ENCODE results near the gene HOXC5. TPM values are rescaled to one million over a fixed set of nuclear protein-coding genes. Genes with fewer than 3 reads are reported as not detected.

The HOXC5 gene
- total and polyA plus RNA-seq, 2 donors (not counting 1 experiment from before 2014, with no cell fraction given) = not detected

DNA sequence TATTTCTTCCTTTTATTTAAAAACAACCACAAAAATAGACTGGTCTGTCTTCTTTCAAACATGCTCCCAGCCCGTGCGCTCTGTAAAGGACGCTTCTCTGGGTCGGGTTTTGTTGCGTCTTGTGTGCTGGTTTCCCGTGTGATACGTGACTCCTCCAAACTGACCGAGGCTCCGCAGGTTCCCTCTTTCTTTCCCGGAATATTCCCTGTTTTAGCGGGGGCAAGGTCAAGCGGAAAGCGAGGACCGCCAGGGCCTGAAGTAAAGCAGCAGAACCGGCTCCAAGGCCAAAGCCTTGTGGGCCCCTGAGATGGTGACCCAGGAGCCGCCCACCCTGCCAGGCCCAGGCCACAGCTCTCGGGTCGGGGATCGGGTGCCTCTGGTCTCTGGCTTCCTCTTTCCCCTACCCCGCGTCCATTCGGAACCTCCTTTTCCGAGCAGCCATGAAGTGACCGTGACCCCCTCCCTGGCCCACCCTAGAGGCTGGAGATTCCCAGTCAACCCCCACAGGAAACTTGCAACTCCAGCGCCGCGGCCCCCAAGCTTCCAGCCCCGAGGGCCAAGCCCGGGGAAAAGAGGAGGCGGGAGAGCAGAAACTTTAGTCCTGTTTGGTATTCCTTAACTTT lies 48.8 kb upstream of the HOXC5 start:
- Mint-ChIP-seq H3K4me1 (peaks cover 15% of the 10 kb centered on the region), H3K27ac (peak overlapping the region; percentile 32), H3K9me3 (ENCODE audit: insufficient read depth) (no peaks in the 10 kb centered on the region), H3K4me3 (no peak overlapping the region), H3K27me3 (peaks cover 87% of the 10 kb centered on the region)
- CTCF ChIA-PET = interaction anchor here (1.0 kb wide), 2 partner anchors 15 to 224 kb away, joined by 3 read pairs; no protein-coding TSS in a partner anchor
- Histone ChIP-seq H3K9me3 (ENCODE audit: control extremely low read depth in 1 of 3, control insufficient read depth in 2 of 3, insufficient read depth in 1 of 3, low read length in 2 of 3) (peaks cover 0 to 79% (median 12%) of the 10 kb centered on the region in 3 donors), H3K27ac (ENCODE audit: low read length in 2 of 2) (no peak overlapping the region), H2AFZ (ENCODE audit: insufficient read depth, low read depth, low read length, poor library complexity, severe bottlenecking) (no peak overlapping the region), H3K4me1 (ENCODE audit: control insufficient read depth in 2 of 2, insufficient read depth in 2 of 2, low read length in 2 of 2) (peaks cover 27 to 39% of the 10 kb centered on the region in 2 donors), H3K9ac (ENCODE audit: low read length) (no peak overlapping the region), H3K79me2 (ENCODE audit: control insufficient read depth, insufficient read depth, low read length) (no peaks in the 10 kb centered on the region), H3K4me2 (replicated peaks; ENCODE audit: low read depth, low read length, poor library complexity, severe bottlenecking) (peak overlapping the region; percentile 1), H3K4me3 (ENCODE audit: control extremely low read depth in 1 of 5, extremely low read depth in 1 of 5, insufficient read depth in 1 of 5, low read depth in 2 of 5, low read length in 4 of 5) (no peak overlapping the region), H3K36me3 (replicated peaks in 1 of 2; ENCODE audit: control extremely low read depth in 1 of 2, control insufficient read depth in 1 of 2, extremely low read depth in 1 of 2, insufficient read depth in 2 of 2, low read length in 1 of 2) (no peaks in the 10 kb centered on the region), H4K20me1 (ENCODE audit: control insufficient read depth, insufficient read depth, low read length, poor library complexity, severe bottlenecking) (no peaks in the 10 kb centered on the region), H3K27me3 (replicated peaks in 1 of 4; ENCODE audit: control extremely low read depth in 1 of 4, control insufficient read depth in 3 of 4, insufficient read depth in 4 of 4, low read length in 3 of 4) (peaks cover 0 to 97% (median 93%) of the 10 kb centered on the region in 4 experiments)
- intact Hi-C loops (cut with micrococcal nuclease) = no loop called here
- WGBS (ENCODE audit: insufficient coverage) = 8% methylated on average over 27 of the region's 30 CpGs
- DNase-seq (no peak), ATAC-seq (ENCODE audit: low read depth) (no peak)
- TF ChIP-seq, protein P1, sequence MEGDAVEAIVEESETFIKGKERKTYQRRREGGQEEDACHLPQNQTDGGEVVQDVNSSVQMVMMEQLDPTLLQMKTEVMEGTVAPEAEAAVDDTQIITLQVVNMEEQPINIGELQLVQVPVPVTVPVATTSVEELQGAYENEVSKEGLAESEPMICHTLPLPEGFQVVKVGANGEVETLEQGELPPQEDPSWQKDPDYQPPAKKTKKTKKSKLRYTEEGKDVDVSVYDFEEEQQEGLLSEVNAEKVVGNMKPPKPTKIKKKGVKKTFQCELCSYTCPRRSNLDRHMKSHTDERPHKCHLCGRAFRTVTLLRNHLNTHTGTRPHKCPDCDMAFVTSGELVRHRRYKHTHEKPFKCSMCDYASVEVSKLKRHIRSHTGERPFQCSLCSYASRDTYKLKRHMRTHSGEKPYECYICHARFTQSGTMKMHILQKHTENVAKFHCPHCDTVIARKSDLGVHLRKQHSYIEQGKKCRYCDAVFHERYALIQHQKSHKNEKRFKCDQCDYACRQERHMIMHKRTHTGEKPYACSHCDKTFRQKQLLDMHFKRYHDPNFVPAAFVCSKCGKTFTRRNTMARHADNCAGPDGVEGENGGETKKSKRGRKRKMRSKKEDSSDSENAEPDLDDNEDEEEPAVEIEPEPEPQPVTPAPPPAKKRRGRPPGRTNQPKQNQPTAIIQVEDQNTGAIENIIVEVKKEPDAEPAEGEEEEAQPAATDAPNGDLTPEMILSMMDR (IDR thresholded peaks at IDR 0.05) = no peak
- no peak for TF ChIP-seq EZH2 (IDR thresholded peaks at IDR 0.05; ENCODE audit: borderline replicate concordance, insufficient read depth, low read depth, low read length, poor library complexity, severe bottlenecking)
- POLR2A ChIA-PET = interaction anchor here (0.8 kb wide), 1 partner anchor 257 kb away, joined by 3 read pairs; no protein-coding TSS in a partner anchor
